Spleen (tissue), 11 donors: ENCODE results near the gene TMEM214. TPM values are rescaled to one million over a fixed set of nuclear protein-coding genes. Genes with fewer than 3 reads are reported as not detected.

Experiments used
- DNase-seq: peaks from one replicate; pipeline ENCODE4 v3.0.0-alpha.2; 2020
- H3K27ac ChIP-seq, 8 donors: fragments of 200-600 bp; sonication (generic) in 7 of 8; 1 replicate in 4 of 8; 2 replicates in 4 of 8; pipeline versions ENCODE4 v1.5.0 to v1.8.0; 2016 to 2021; ENCODE audit warnings: inconsistent platforms in 4 of 8, mild to moderate bottlenecking in 4 of 8, moderate library complexity in 1 of 8
- H3K27me3 ChIP-seq, 7 donors: fragments of 200-600 bp; sonication (generic) in 6 of 7; replicated peaks in 1 of 7; 1 replicate in 4 of 7; 2 replicates in 3 of 7; pipeline versions ENCODE4 v1.5.0 to v1.8.0; 2016 to 2021; ENCODE audit warnings: inconsistent platforms in 3 of 7, mild to moderate bottlenecking in 1 of 7
- H3K36me3 ChIP-seq, 6 donors: fragments of 200-600 bp; sonication (generic) in 5 of 6; 1 replicate in 4 of 6; 2 replicates in 2 of 6; pipeline versions ENCODE4 v1.5.0 to v1.8.0; 2016 to 2021; ENCODE audit warnings: inconsistent platforms in 2 of 6
- H3K4me1 ChIP-seq, 6 donors: fragments of 200-600 bp; sonication (generic) in 5 of 6; 1 replicate in 3 of 6; 2 replicates in 3 of 6; pipeline versions ENCODE4 v1.5.0 to v1.8.0; 2016 to 2021; ENCODE audit warnings: inconsistent platforms in 3 of 6
- H3K4me3 ChIP-seq, 8 donors: fragments of 200-600 bp; sonication (generic) in 7 of 8; 1 replicate in 4 of 8; 2 replicates in 4 of 8; pipeline versions ENCODE4 v1.5.0 to v1.8.0; 2016 to 2021; ENCODE audit warnings: inconsistent platforms in 4 of 8, mild to moderate bottlenecking in 4 of 8, moderate library complexity in 2 of 8
- H3K9me3 ChIP-seq, 8 donors: fragments of 200-600 bp; sonication (generic) in 7 of 8; 1 replicate in 4 of 8; 2 replicates in 4 of 8; pipeline versions ENCODE4 v1.5.0 to v1.8.0; 2016 to 2021; ENCODE audit warnings: inconsistent platforms in 4 of 8
- CTCF ChIP-seq, 11 experiments: fragments of 200-600 bp in 7 of 11; fragments of 450-650 bp in 4 of 11; sonication (generic) in 4 of 11; IDR thresholded peaks in 8 of 11; conservative IDR thresholded peaks in 3 of 11; 1 replicate in 7 of 11; 2 replicates in 4 of 11; pipeline versions ENCODE4 v1.4.0 to v1.8.0; 2016 to 2021; ENCODE audit warnings: antibody characterized with exemption in 11 of 11, inconsistent platforms in 4 of 11, mild to moderate bottlenecking in 1 of 11
- POLR2A ChIP-seq, 3 donors: fragments of 450-650 bp; IDR thresholded peaks; one replicate each; pipeline ENCODE4 v1.5.1; 2017; ENCODE audit warnings: antibody characterized with exemption in 3 of 3, mild to moderate bottlenecking in 1 of 3
- POLR2AphosphoS5 ChIP-seq, 3 donors: sonication (generic); formaldehyde crosslinking; IDR thresholded peaks; one replicate each; pipeline ENCODE4 v1.5.1; 2017; ENCODE audit warnings: antibody characterized with exemption in 3 of 3
- WGBS, 5 donors: extraction: QIAGEN DNeasy Blood & Tissue Kit in 3 of 5; methylation state at CpG; one replicate each; pipeline versions ENCODE4 v1.1.5 to v1.1.7; 2013 to 2018; 5-methylcytosine and 5-hydroxymethylcytosine counted together
- intact Hi-C: fragments of 100-400 bp; cut with DNase I; formaldehyde crosslinking; loops from one replicate; pipeline ENCODE4 v1.15.0; 2023; ENCODE audit warnings: low total_unique reads
- polyA plus RNA-seq, 3 donors: library from polyadenylated mRNA; stranded (reverse); fragments of 200-250 nt; gene quantifications; one replicate each; pipeline ENCODE4 v1.2.1, GENCODE V29; 2013
- total RNA-seq, 7 donors: library from RNA; depleted of rRNA in 3 of 7; stranded (reverse); fragments of >200 nt in 3 of 7; fragmentation: NEBNext Ultra II Directional in 4 of 7; extraction: Animal tissue kit (Norgen Biotek cat#: 25700) in 4 of 7; gene quantifications; one replicate each; pipeline versions ENCODE4 v1.1.0 to v1.2.1, GENCODE V29; 2016 to 2021
- donor health status: healthy with polysubstance abuse.
- donor health status: DM: no; HTN: no; CAD: no; lungs with moderate emphysema.
- donor health status: DM: no; HTN: no; CAD: no.
- donor health status: Bipolar disorder and iron deficiency.
- donor health status: healthy.
- donor health status: DM: no; HTN: no; CAD: no.
- donor health status: DM: yes; HTN: yes; CAD: no.

Gene TMEM214
- total and polyA plus RNA-seq, 10 donors = 22.3 to 93.1 (median 68.8) TPM

- 91 to 95% (median 92%) methylated on average over 12 of the region's 12 CpGs for WGBS, 5 donors
- DNase-seq = no peak
- intact Hi-C loops = no loop called here
Observed at GRCh38 chr2:27024812-27025211, 8.0 kb upstream of the TMEM214 start.

GRCh38 chr2:27025281-27025800 is 7.4 kb upstream of the TMEM214 start:
- DNase-seq = no peak
- Histone ChIP-seq H3K4me3 (no peak overlapping the region), H3K27ac (no peak overlapping the region), H3K36me3 (peaks cover 0 to 70% (median 16%) of the 10 kb centered on the region in 6 donors), H3K27me3 (no peaks in the 10 kb centered on the region), H3K9me3 (no peaks in the 10 kb centered on the region), H3K4me1 (peaks cover 0 to 24% (median 0%) of the 10 kb centered on the region in 6 donors)
- no peak for TF ChIP-seq POLR2A (IDR thresholded peaks at IDR 0.05)
- no peak for TF ChIP-seq POLR2AphosphoS5 (IDR thresholded peaks at IDR 0.05)
- TF ChIP-seq CTCF (IDR thresholded peaks at IDR 0.05 in 8 of 11, conservative IDR thresholded peaks at IDR 0.05 in 3 of 11) = no peak
- 90 to 94% (median 93%) methylated on average over 9 to 13 of the region's 13 CpGs for WGBS, 5 donors
- intact Hi-C loops = no loop called here

More at GRCh38 chr2:27024812-27025211, 8.0 kb upstream of the TMEM214 start:
- H3K27ac ChIP-seq = no peak overlapping the region
- peaks cover 0 to 19% (median 0%) of the 10 kb centered on the region in 6 donors for H3K4me1 ChIP-seq
- TF ChIP-seq POLR2AphosphoS5 (IDR thresholded peaks at IDR 0.05) = no peak
- TF ChIP-seq CTCF (IDR thresholded peaks at IDR 0.05 in 8 of 11, conservative IDR thresholded peaks at IDR 0.05 in 3 of 11) = no peak
- no peak for TF ChIP-seq POLR2A (IDR thresholded peaks at IDR 0.05)
- H3K9me3 ChIP-seq = no peaks in the 10 kb centered on the region
- peaks cover 0 to 70% (median 16%) of the 10 kb centered on the region in 6 donors for H3K36me3 ChIP-seq
- no peak overlapping the region for H3K4me3 ChIP-seq
- H3K27me3 ChIP-seq = no peaks in the 10 kb centered on the region

- WGBS, 5 donors = 88 to 96% (median 93%) methylated on average over 21 to 24 of the region's 24 CpGs
- intact Hi-C loops = no loop called here
- Histone ChIP-seq H3K9me3 (no peaks in the 10 kb centered on the region), H3K27ac (no peak overlapping the region), H3K4me3 (no peak overlapping the region), H3K4me1 (peaks cover 0 to 20% (median 2%) of the 10 kb centered on the region in 6 donors), H3K36me3 (peaks cover 0 to 70% (median 16%) of the 10 kb centered on the region in 6 donors), H3K27me3 (no peaks in the 10 kb centered on the region)
- DNase-seq = no peak
- TF ChIP-seq POLR2A (IDR thresholded peaks at IDR 0.05) = no peak
- TF ChIP-seq POLR2AphosphoS5 (IDR thresholded peaks at IDR 0.05) = peak in 1 of 3 donors; percentile 14
Observed at GRCh38 chr2:27025861-27026851, 6.6 kb upstream of the TMEM214 start.

- TF ChIP-seq CTCF (IDR thresholded peaks at IDR 0.05 in 8 of 11, conservative IDR thresholded peaks at IDR 0.05 in 3 of 11) = no peak
- TF ChIP-seq POLR2AphosphoS5 (IDR thresholded peaks at IDR 0.05) = peak in 1 of 3 donors; percentile 26
- intact Hi-C loops = no loop called here
- peaks cover 3 to 24% (median 13%) of the 10 kb centered on the region in 6 donors for H3K4me1 ChIP-seq
- no peaks in the 10 kb centered on the region for H3K9me3 ChIP-seq
- no peak for DNase-seq
- H3K4me3 ChIP-seq = no peak overlapping the region
- WGBS, 5 donors = 86 to 97% (median 90%) methylated on average over 5 to 10 of the region's 10 CpGs
- H3K27me3 ChIP-seq = no peaks in the 10 kb centered on the region
- H3K27ac ChIP-seq = no peak overlapping the region
- H3K36me3 ChIP-seq = peaks cover 0 to 67% (median 16%) of the 10 kb centered on the region in 6 donors
Observed at GRCh38 chr2:27027211-27027651, 5.5 kb upstream of the TMEM214 start.
